GM23338 (cell line): ENCODE results near the gene HAPLN3. TPM values are rescaled to one million over a fixed set of nuclear protein-coding genes. Genes with fewer than 3 reads are reported as not detected.

Experiments
- ATAC-seq: fragments of 200-7000 bp; cut with Tn5 transposase; 3 replicates; pipeline ENCODE4 v1.9.1; 2020
- DNase-seq: peaks from one replicate; pipeline ENCODE4 v3.0.0-alpha.2; 2015; ENCODE audit warnings: low spot score
- H2AFZ ChIP-seq: fragments of 200-600 bp; sonication (generic); 2 replicates; pipeline ENCODE4 v1.8.0; 2016; ENCODE audit warnings: antibody characterized with exemption, mild to moderate bottlenecking, moderate library complexity
- H3F3A ChIP-seq: fragments of 200-600 bp; sonication (generic); replicated peaks from 2 replicates; pipeline ENCODE4 v1.8.0; 2017; ENCODE audit warnings: antibody characterized with exemption, mixed run types, low read depth
- H3K27ac ChIP-seq: fragments of 200-600 bp; sonication (generic); 2 replicates; pipeline ENCODE4 v1.6.1; 2016; ENCODE audit warnings: low read depth
- H3K27me3 ChIP-seq: fragments of 200-600 bp; sonication (generic); 2 replicates; pipeline ENCODE4 v1.8.0; 2016; ENCODE audit warnings: mild to moderate bottlenecking, mixed run types, moderate library complexity; ENCODE audit not compliant: insufficient read depth
- H3K36me3 ChIP-seq: fragments of 200-600 bp; sonication (generic); 2 replicates; pipeline ENCODE4 v1.8.0; 2016; ENCODE audit warnings: mild to moderate bottlenecking; ENCODE audit not compliant: insufficient read depth
- H3K4me1 ChIP-seq: fragments of 200-600 bp; sonication (generic); 2 replicates; pipeline ENCODE4 v1.8.0; 2016; ENCODE audit warnings: mild to moderate bottlenecking, moderate library complexity; ENCODE audit not compliant: insufficient read depth
- H3K4me2 ChIP-seq: fragments of 200-600 bp; sonication (generic); 2 replicates; pipeline ENCODE4 v1.7.1; 2017; ENCODE audit warnings: mixed run types
- H3K4me3 ChIP-seq: fragments of 200-600 bp; sonication (generic); 2 replicates; pipeline ENCODE4 v1.6.1; 2016; ENCODE audit warnings: mixed run types
- H3K79me2 ChIP-seq: fragments of 200-600 bp; sonication (generic); replicated peaks from 2 replicates; pipeline ENCODE4 v1.8.0; 2017; ENCODE audit warnings: mild to moderate bottlenecking; ENCODE audit not compliant: insufficient read depth
- H3K9me2 ChIP-seq: fragments of 200-600 bp; sonication (generic); 2 replicates; pipeline ENCODE4 v1.8.0; 2017; ENCODE audit not compliant: insufficient read depth
- H4K20me1 ChIP-seq: fragments of 200-600 bp; sonication (generic); replicated peaks from 2 replicates; pipeline ENCODE4 v1.8.0; 2017; ENCODE audit warnings: mild to moderate bottlenecking; ENCODE audit not compliant: insufficient read depth
- H3K27ac Mint-ChIP-seq: 2 replicates; pipeline ENCODE4 v1.8.0; 2020; ENCODE audit warnings: inconsistent platforms, mild to moderate bottlenecking, moderate library complexity, mixed read lengths
- H3K27me3 Mint-ChIP-seq: 3 replicates; pipeline ENCODE4 v1.8.0; 2022; ENCODE audit warnings: low read depth, mild to moderate bottlenecking, moderate library complexity, mixed read lengths, inconsistent platforms; ENCODE audit not compliant: insufficient read depth, poor library complexity
- H3K36me3 Mint-ChIP-seq: 3 replicates; pipeline ENCODE4 v1.8.0; 2021; ENCODE audit warnings: low read depth, mild to moderate bottlenecking, inconsistent platforms, moderate library complexity, mixed read lengths
- H3K4me1 Mint-ChIP-seq: 3 replicates; pipeline ENCODE4 v1.8.0; 2020; ENCODE audit warnings: mild to moderate bottlenecking, inconsistent platforms, mixed read lengths
- H3K4me3 Mint-ChIP-seq: 3 replicates; pipeline ENCODE4 v1.8.0; 2021; ENCODE audit warnings: moderate library complexity, mild to moderate bottlenecking, inconsistent platforms, mixed read lengths
- H3K9me3 Mint-ChIP-seq: 3 replicates; pipeline ENCODE4 v1.8.0; 2020; ENCODE audit warnings: moderate library complexity, mild to moderate bottlenecking, inconsistent platforms, mixed read lengths
- CREB1 ChIP-seq: fragments of 250-450 bp; sonication (Bioruptor Pico); IDR thresholded peaks from 2 replicates; pipeline ENCODE4 v1.5.0; 2020; ENCODE audit warnings: low read depth, mild to moderate bottlenecking, moderate library complexity
- EZH2 ChIP-seq: fragments of 200-600 bp; sonication (generic); IDR thresholded peaks from one replicate; pipeline ENCODE4 v1.8.0; 2017; ENCODE audit warnings: antibody characterized with exemption, mild to moderate bottlenecking, low read depth; ENCODE audit not compliant: unreplicated experiment
- EZH2phosphoT487 ChIP-seq: fragments of 200-600 bp; sonication (generic); IDR thresholded peaks from one replicate; pipeline ENCODE4 v1.8.1; 2018; ENCODE audit warnings: antibody characterized with exemption; ENCODE audit not compliant: unreplicated experiment
- JUNB ChIP-seq: IDR thresholded peaks from one replicate; pipeline ENCODE4 v1.6.1; 2016; ENCODE audit warnings: antibody characterized with exemption; ENCODE audit not compliant: unreplicated experiment
- NANOG ChIP-seq: IDR thresholded peaks from 2 replicates; pipeline ENCODE4 v1.6.1; 2016; ENCODE audit warnings: antibody characterized with exemption, borderline replicate concordance
- STAT1 ChIP-seq: IDR thresholded peaks from one replicate; pipeline ENCODE4 v1.6.1; 2016; ENCODE audit warnings: antibody characterized with exemption; ENCODE audit not compliant: unreplicated experiment
- ZNF114 ChIP-seq: fragments of 250-450 bp; sonication (Bioruptor Pico); IDR thresholded peaks from 2 replicates; pipeline ENCODE4 v1.5.0; 2020; ENCODE audit warnings: mild to moderate bottlenecking, moderate library complexity
- ZNF331 ChIP-seq: fragments of 250-450 bp; sonication (Bioruptor Pico); IDR thresholded peaks from 2 replicates; pipeline ENCODE4 v1.5.0; 2020; ENCODE audit warnings: low read depth, mild to moderate bottlenecking, moderate library complexity
- ZNF462 ChIP-seq: fragments of 250-450 bp; sonication (Bioruptor Pico); IDR thresholded peaks from 2 replicates; pipeline ENCODE4 v1.5.0; 2020; ENCODE audit warnings: mild to moderate bottlenecking, moderate library complexity
- polyA plus RNA-seq: library from polyadenylated mRNA; unstranded; fragments of >200 nt; fragmentation: Nextera tagmentation; extraction: Ambion mirVana; gene quantifications from 2 replicates; pipeline ENCODE4 v1.2.1, GENCODE V29; 2016
- total RNA-seq: library from RNA; depleted of rRNA; stranded (reverse); fragments of >200 nt; shearing (Covaris generic); gene quantifications from 2 replicates; pipeline ENCODE4 v1.2.3, GENCODE V29; 2014

The HAPLN3 gene
- total and polyA plus RNA-seq, 2 experiments from 2014 or later: 22.7 to 62.6 TPM

- peaks cover 16% of the 10 kb centered on the region for H3K36me3 ChIP-seq
- H3K4me2 ChIP-seq: no peak overlapping the region
- no peak overlapping the region for H3K4me3 ChIP-seq
- no peaks in the 10 kb centered on the region for H3K27me3 ChIP-seq
- H2AFZ ChIP-seq: no peak overlapping the region
- no peaks in the 10 kb centered on the region for H3K9me3 Mint-ChIP-seq
- peaks cover 20% of the 10 kb centered on the region for H4K20me1 ChIP-seq
- peaks cover 18% of the 10 kb centered on the region for H3K4me1 Mint-ChIP-seq
- TF ChIP-seq JUNB (no peak), EZH2phosphoT487 (no peak), CREB1 (no peak), ZNF462 (CRISPR knock-in tag) (no peak), ZNF114 (no peak), STAT1 (no peak), EZH2 (no peak), ZNF331 (no peak), NANOG (no peak)
- H3F3A ChIP-seq: no peaks in the 10 kb centered on the region
- H3K27ac ChIP-seq: no peak overlapping the region
- peaks cover 23% of the 10 kb centered on the region for H3K4me1 ChIP-seq
- peaks cover 16% of the 10 kb centered on the region for H3K27me3 Mint-ChIP-seq
- peaks cover 23% of the 10 kb centered on the region for H3K36me3 Mint-ChIP-seq
- H3K27ac Mint-ChIP-seq: no peak overlapping the region
- ATAC-seq: no peak
- DNase-seq: no peak
- H3K79me2 ChIP-seq: peaks cover 28% of the 10 kb centered on the region
- no peak overlapping the region for H3K4me3 Mint-ChIP-seq
- no peaks in the 10 kb centered on the region for H3K9me2 ChIP-seq
These were observed 20.0 kb upstream of the HAPLN3 start for GRCh38 chr15:88915354-88915753.
